PC-3 (cell line): ENCODE data around the gene NAV2. TPM values are rescaled to one million over a fixed set of nuclear protein-coding genes. Genes with fewer than 3 reads are reported as not detected.
A peak's percentile ranks its signal among the peaks of the same experiment; 100 is the strongest.

Source experiments
- ATAC-seq: fragments of 200-7000 bp; cut with Tn5 transposase; 2 replicates; pipeline ENCODE4 v1.9.1; 2020; ENCODE audit warnings: mild to moderate bottlenecking, moderate library complexity
- BruUV-seq: library from RNA; stranded (reverse); fragments of 400-500 nt; replicated peaks from 2 replicates; lab custom pipeline; 2021; lab: Mats Ljungman, UMichigan
- CTCF ChIA-PET: fragments of 300-600 bp; sonication (Branson Sonifier 250); formaldehyde crosslinking; loops from one replicate; lab custom pipeline; 2022; ENCODE audit warnings: antibody characterized with exemption; lab: Charles Lee
- POLR2A ChIA-PET: fragments of 300-600 bp; sonication (Branson Sonifier 250); formaldehyde crosslinking; loops from one replicate; lab custom pipeline; 2022; ENCODE audit warnings: antibody characterized with exemption; ENCODE audit not compliant: unreplicated experiment; lab: Charles Lee
- DNase-seq: peaks from one replicate; pipeline ENCODE4 v3.0.0-alpha.2; 2015
- H2AFZ ChIP-seq: fragments of 300-600 bp; sonication (generic); 2 replicates; pipeline ENCODE4 v1.6.0; 2016; ENCODE audit warnings: antibody characterized with exemption, low read length
- H3F3A ChIP-seq: fragments of 300-600 bp; sonication (generic); one replicate; pipeline ENCODE4 v1.6.0; 2017; ENCODE audit warnings: antibody characterized with exemption, low read length, control low read depth, mild to moderate bottlenecking; ENCODE audit not compliant: unreplicated experiment
- H3K27ac ChIP-seq: fragments of 300-600 bp; sonication (generic); 2 replicates; pipeline ENCODE4 v1.5.1; 2016; ENCODE audit warnings: mild to moderate bottlenecking, low read length
- H3K27me3 ChIP-seq: fragments of 300-600 bp; sonication (generic); 2 replicates; pipeline ENCODE4 v1.6.1; 2016; ENCODE audit warnings: low read length, mixed read lengths
- H3K36me3 ChIP-seq: fragments of 300-600 bp; sonication (generic); 2 replicates; pipeline ENCODE4 v1.6.1; 2016; ENCODE audit warnings: low read depth, mixed run types, low read length, mixed read lengths
- H3K4me1 ChIP-seq: fragments of 300-600 bp; sonication (generic); 2 replicates; pipeline ENCODE4 v1.5.1; 2016; ENCODE audit warnings: low read length; ENCODE audit not compliant: insufficient read depth
- H3K4me2 ChIP-seq: fragments of 300-600 bp; sonication (generic); 2 replicates; pipeline ENCODE4 v1.6.0; 2016; ENCODE audit warnings: low read length
- H3K4me3 ChIP-seq: fragments of 300-600 bp; sonication (generic); 2 replicates; pipeline ENCODE4 v1.5.1; 2016; ENCODE audit warnings: mild to moderate bottlenecking, low read length, mixed read lengths
- H3K79me2 ChIP-seq: fragments of 300-600 bp; sonication (generic); 2 replicates; pipeline ENCODE4 v1.6.1; 2017; ENCODE audit warnings: low read length, mixed read lengths
- H3K9ac ChIP-seq: fragments of 300-600 bp; sonication (generic); 2 replicates; pipeline ENCODE4 v1.6.0; 2016; ENCODE audit warnings: mild to moderate bottlenecking, low read length
- H3K9me2 ChIP-seq: fragments of 300-600 bp; sonication (generic); replicated peaks from 2 replicates; pipeline ENCODE4 v1.6.1; 2016; ENCODE audit warnings: mixed run types, low read length, mixed read lengths
- H3K9me3 ChIP-seq: fragments of 300-600 bp; sonication (generic); 2 replicates; pipeline ENCODE4 v1.6.1; 2016; ENCODE audit warnings: low read length, mixed read lengths
- H4K20me1 ChIP-seq: fragments of 300-600 bp; sonication (generic); 2 replicates; pipeline ENCODE4 v1.6.1; 2016; ENCODE audit warnings: low read length, mixed read lengths
- CTCF ChIP-seq: fragments of 300-600 bp; sonication (generic); conservative IDR thresholded peaks from 2 replicates; pipeline ENCODE4 v1.5.1; 2017; ENCODE audit warnings: antibody characterized with exemption, low read depth, mild to moderate bottlenecking, low read length
- EZH2 ChIP-seq: fragments of 300-600 bp; sonication (generic); IDR thresholded peaks from one replicate; pipeline ENCODE4 v1.6.1; 2017; ENCODE audit warnings: antibody characterized with exemption, mild to moderate bottlenecking, low read length; ENCODE audit not compliant: unreplicated experiment
- EZH2phosphoT487 ChIP-seq: fragments of 300-600 bp; sonication (generic); IDR thresholded peaks from 2 replicates; pipeline ENCODE4 v1.6.1; 2018; ENCODE audit warnings: mild to moderate bottlenecking, antibody characterized with exemption, low read length, borderline replicate concordance
- intact Hi-C: fragments of 100-400 bp; cut with micrococcal nuclease; formaldehyde crosslinking; loops from 2 replicates; pipeline ENCODE4 v1.9.0; 2023
- total RNA-seq: library from RNA; depleted of rRNA; stranded (reverse); fragments of >200 nt; gene quantifications from 2 replicates; pipeline ENCODE4 v1.2.3, GENCODE V29; 2014

The NAV2 gene
- total RNA-seq, 1 experiment from 2014 or later: 10.4 TPM

- Histone ChIP-seq H3K79me2 (no peaks in the 10 kb centered on the region), H3K27ac (peak overlapping the region; percentile 91)
- no peak for ATAC-seq
Observed at GRCh38 chr11:20036626-20037335, 324.1 kb downstream of the NAV2 start.

GRCh38 chr11:20037396-20038153 is 324.9 kb downstream of the NAV2 start:
- Histone ChIP-seq H4K20me1 (no peaks in the 10 kb centered on the region), H3K27ac (no peak overlapping the region), H3K79me2 (no peaks in the 10 kb centered on the region), H3K4me1 (peaks cover 33% of the 10 kb centered on the region), H3K36me3 (peaks cover 6% of the 10 kb centered on the region; the same call in 1 of the 2 replicates), H3K27me3 (no peaks in the 10 kb centered on the region), H3K9ac (no peak overlapping the region), H3K4me3 (no peak overlapping the region), H3K9me2 (no peaks in the 10 kb centered on the region), H3K4me2 (no peak overlapping the region), H2AFZ (no peak overlapping the region), H3F3A (no peaks in the 10 kb centered on the region), H3K9me3 (no peaks in the 10 kb centered on the region)
- ChIA-PET POLR2A (no interaction called here), CTCF (interaction anchor here (0.6 kb wide), 1 partner anchor 61 kb away, joined by 3 read pairs; no protein-coding TSS in a partner anchor)
- ATAC-seq (no peak), DNase-seq (no peak)
- intact Hi-C loops: loop anchor here (5.0 to 10.0 kb wide), 3 partner anchors 35 to 83 kb away; no protein-coding TSS in a partner anchor
- no peak for TF ChIP-seq EZH2
- no TSS peak for BruUV-seq

More at GRCh38 chr11:20036626-20037335, 324.1 kb downstream of the NAV2 start:
- H3K4me3 ChIP-seq: no peak overlapping the region
- POLR2A ChIA-PET: no interaction called here
- H2AFZ ChIP-seq: no peak overlapping the region
- peaks cover 6% of the 10 kb centered on the region; the same call in 1 of the 2 replicates for H3K36me3 ChIP-seq
- DNase-seq: no peak
- H4K20me1 ChIP-seq: no peaks in the 10 kb centered on the region
- no peak for TF ChIP-seq CTCF
- TF ChIP-seq EZH2: no peak
- TF ChIP-seq EZH2phosphoT487: no peak
- peak overlapping the region; percentile 51 for H3K9ac ChIP-seq
- intact Hi-C loops: loop anchor here (5.0 to 10.0 kb wide), 3 partner anchors 36 to 82 kb away; no protein-coding TSS in a partner anchor
- peaks cover 32% of the 10 kb centered on the region for H3K4me1 ChIP-seq
- H3K9me3 ChIP-seq: no peaks in the 10 kb centered on the region
- H3K9me2 ChIP-seq: no peaks in the 10 kb centered on the region
- peak overlapping the region; percentile 46; the same call in 1 of the 2 replicates for H3K4me2 ChIP-seq
- no peaks in the 10 kb centered on the region for H3K27me3 ChIP-seq
- H3F3A ChIP-seq: no peaks in the 10 kb centered on the region
- BruUV-seq: no TSS peak
- CTCF ChIA-PET: no interaction called here

- Histone ChIP-seq H3K4me1 (peaks cover 34% of the 10 kb centered on the region), H3K27me3 (no peaks in the 10 kb centered on the region), H2AFZ (no peak overlapping the region), H3F3A (no peaks in the 10 kb centered on the region), H3K79me2 (no peaks in the 10 kb centered on the region), H4K20me1 (no peaks in the 10 kb centered on the region), H3K4me2 (no peak overlapping the region), H3K9me3 (no peaks in the 10 kb centered on the region), H3K36me3 (peaks cover 6% of the 10 kb centered on the region; the same call in 1 of the 2 replicates), H3K9me2 (no peaks in the 10 kb centered on the region), H3K9ac (no peak overlapping the region), H3K27ac (no peak overlapping the region), H3K4me3 (no peak overlapping the region)
- DNase-seq: no peak
- TF ChIP-seq EZH2: no peak
- no peak for TF ChIP-seq EZH2phosphoT487
- no peak for TF ChIP-seq CTCF
- ChIA-PET POLR2A (no interaction called here), CTCF (no interaction called here)
- intact Hi-C loops: loop anchor here (5.0 to 10.0 kb wide), 3 partner anchors 34 to 84 kb away; no protein-coding TSS in a partner anchor
- ATAC-seq: no peak
- no TSS peak for BruUV-seq
Observed at GRCh38 chr11:20038412-20038811, 325.8 kb downstream of the NAV2 start.
